Ovary (tissue), 3 donors: ENCODE results near the gene DAP.

Source experiments
- POLR2A ChIP-seq: fragments of 450-650 bp; IDR thresholded peaks from one replicate; pipeline ENCODE4 v1.6.1; 2017; ENCODE audit warnings: antibody characterized with exemption, mild to moderate bottlenecking, moderate library complexity
- TF ChIP-seq, protein P1 (sequence below), 3 donors: fragments of 450-650 bp in 2 of 3; fragments of 200-600 bp in 1 of 3; IDR thresholded peaks; one replicate each; pipeline versions ENCODE4 v1.5.1 to v1.8.0; 2016 to 2022; ENCODE audit warnings: antibody characterized with exemption in 3 of 3, mild to moderate bottlenecking in 1 of 3
- donor health status: DM: no; HTN: no; CAD: no.

DNA sequence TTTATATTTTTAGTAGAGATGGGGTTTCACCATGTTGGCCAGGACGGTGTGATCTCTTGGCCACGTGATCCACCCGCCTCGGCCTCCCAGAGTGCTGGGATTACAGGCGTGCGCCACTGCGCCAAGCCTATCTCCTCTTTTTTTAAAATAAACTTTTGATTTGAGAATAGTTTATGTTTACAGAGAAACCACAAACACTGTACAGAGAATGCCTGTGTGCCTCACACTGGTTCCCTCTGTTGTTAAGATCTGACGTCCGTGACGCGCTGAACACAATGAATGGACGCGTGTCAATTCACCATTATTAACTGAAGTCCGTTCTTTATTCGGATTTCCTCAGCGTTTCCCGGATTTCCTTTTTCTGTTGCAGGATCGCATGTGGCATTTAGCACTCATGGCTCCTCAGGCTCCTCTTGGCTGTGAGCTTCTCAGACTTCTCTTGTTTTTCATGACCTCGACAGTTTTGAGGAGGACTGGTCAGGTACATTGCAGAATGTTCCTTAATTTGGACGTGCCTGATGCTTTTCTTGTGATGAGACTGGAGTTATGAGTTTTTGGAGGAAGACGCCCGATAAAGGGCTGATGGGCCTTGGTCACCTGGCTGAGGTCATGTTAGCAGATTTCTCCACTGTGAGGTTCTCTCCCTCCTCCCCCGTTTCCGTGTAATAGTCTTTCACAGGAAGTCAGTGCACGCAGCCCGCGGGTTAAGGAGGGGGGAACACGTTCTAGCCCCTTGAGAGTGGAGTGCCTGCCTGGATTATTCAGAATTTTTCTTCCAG lies 127.6 kb downstream of the DAP start:
- TF ChIP-seq, protein P1, sequence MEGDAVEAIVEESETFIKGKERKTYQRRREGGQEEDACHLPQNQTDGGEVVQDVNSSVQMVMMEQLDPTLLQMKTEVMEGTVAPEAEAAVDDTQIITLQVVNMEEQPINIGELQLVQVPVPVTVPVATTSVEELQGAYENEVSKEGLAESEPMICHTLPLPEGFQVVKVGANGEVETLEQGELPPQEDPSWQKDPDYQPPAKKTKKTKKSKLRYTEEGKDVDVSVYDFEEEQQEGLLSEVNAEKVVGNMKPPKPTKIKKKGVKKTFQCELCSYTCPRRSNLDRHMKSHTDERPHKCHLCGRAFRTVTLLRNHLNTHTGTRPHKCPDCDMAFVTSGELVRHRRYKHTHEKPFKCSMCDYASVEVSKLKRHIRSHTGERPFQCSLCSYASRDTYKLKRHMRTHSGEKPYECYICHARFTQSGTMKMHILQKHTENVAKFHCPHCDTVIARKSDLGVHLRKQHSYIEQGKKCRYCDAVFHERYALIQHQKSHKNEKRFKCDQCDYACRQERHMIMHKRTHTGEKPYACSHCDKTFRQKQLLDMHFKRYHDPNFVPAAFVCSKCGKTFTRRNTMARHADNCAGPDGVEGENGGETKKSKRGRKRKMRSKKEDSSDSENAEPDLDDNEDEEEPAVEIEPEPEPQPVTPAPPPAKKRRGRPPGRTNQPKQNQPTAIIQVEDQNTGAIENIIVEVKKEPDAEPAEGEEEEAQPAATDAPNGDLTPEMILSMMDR (IDR thresholded peaks at IDR 0.05), result no peak
- TF ChIP-seq POLR2A, result no peak
